Measurements from ENCODE around the gene CALHM5.

The CALHM5 gene

GRCh38 chr6:116472706-116473105 is 38.7 kb upstream of the CALHM5 start:
- Histone ChIP-seq H3K9ac (no peak overlapping the region), H3K36me3 (ENCODE audit: insufficient read depth) (no peaks in the 10 kb centered on the region), H3K4me2 (no peak overlapping the region), H3K4me1 (ENCODE audit: low read depth, poor library complexity, severe bottlenecking) (peaks cover 10% of the 10 kb centered on the region), H2AFZ (ENCODE audit: low read depth) (no peak overlapping the region), H4K20me1 (ENCODE audit: insufficient read depth) (no peaks in the 10 kb centered on the region), H3K27ac (no peak overlapping the region), H3K27me3 (ENCODE audit: insufficient read depth, low read depth) (no peaks in the 10 kb centered on the region), H3K4me3 (IDR thresholded peaks at IDR 0.05; ENCODE audit: insufficient read depth, low read depth, low read length) (no peak overlapping the region), H3K79me2 (ENCODE audit: insufficient read depth, low read depth) (no peaks in the 10 kb centered on the region)
- TF ChIP-seq CTCF (conservative IDR thresholded peaks at IDR 0.05; ENCODE audit: low read depth, low read length): no peak

- Histone ChIP-seq H3K27me3 (ENCODE audit: insufficient read depth, low read depth) (no peaks in the 10 kb centered on the region), H3K36me3 (ENCODE audit: insufficient read depth) (no peaks in the 10 kb centered on the region), H3K4me3 (IDR thresholded peaks at IDR 0.05; ENCODE audit: insufficient read depth, low read depth, low read length) (no peak overlapping the region), H3K4me2 (no peak overlapping the region), H3K27ac (no peak overlapping the region), H3K4me1 (ENCODE audit: low read depth, poor library complexity, severe bottlenecking) (peaks cover 10% of the 10 kb centered on the region), H3K79me2 (ENCODE audit: insufficient read depth, low read depth) (no peaks in the 10 kb centered on the region), H4K20me1 (ENCODE audit: insufficient read depth) (no peaks in the 10 kb centered on the region), H3K9ac (no peak overlapping the region), H2AFZ (ENCODE audit: low read depth) (no peak overlapping the region)
- no peak for TF ChIP-seq CTCF (conservative IDR thresholded peaks at IDR 0.05; ENCODE audit: low read depth, low read length)
These were observed 36.3 kb upstream of the CALHM5 start for GRCh38 chr6:116475141-116475540.

GRCh38 chr6:116476002-116476678 is 35.3 kb upstream of the CALHM5 start:
- no peak for TF ChIP-seq CTCF (conservative IDR thresholded peaks at IDR 0.05; ENCODE audit: low read depth, low read length)
- H3K4me2 ChIP-seq: no peak overlapping the region
- no peaks in the 10 kb centered on the region for H4K20me1 ChIP-seq (ENCODE audit: insufficient read depth)
- H3K27ac ChIP-seq: no peak overlapping the region
- no peak overlapping the region for H3K9ac ChIP-seq
- no peaks in the 10 kb centered on the region for H3K36me3 ChIP-seq (ENCODE audit: insufficient read depth)
- no peaks in the 10 kb centered on the region for H3K27me3 ChIP-seq (ENCODE audit: insufficient read depth, low read depth)
- H3K79me2 ChIP-seq (ENCODE audit: insufficient read depth, low read depth): no peaks in the 10 kb centered on the region
- no peak overlapping the region for H2AFZ ChIP-seq (ENCODE audit: low read depth)
- H3K4me3 ChIP-seq (IDR thresholded peaks at IDR 0.05; ENCODE audit: insufficient read depth, low read depth, low read length): no peak overlapping the region
- peaks cover 10% of the 10 kb centered on the region for H3K4me1 ChIP-seq (ENCODE audit: low read depth, poor library complexity, severe bottlenecking)

- Histone ChIP-seq H3K79me2 (ENCODE audit: insufficient read depth, low read depth) (no peaks in the 10 kb centered on the region), H3K36me3 (ENCODE audit: insufficient read depth) (no peaks in the 10 kb centered on the region), H3K4me1 (ENCODE audit: low read depth, poor library complexity, severe bottlenecking) (peaks cover 19% of the 10 kb centered on the region), H3K4me2 (peak overlapping the region; percentile 41; the same call in 1 of the 2 replicates), H2AFZ (ENCODE audit: low read depth) (no peak overlapping the region), H3K27ac (no peak overlapping the region; the same call in 1 of the 2 replicates), H3K9ac (no peak overlapping the region), H3K4me3 (IDR thresholded peaks at IDR 0.05; ENCODE audit: insufficient read depth, low read depth, low read length) (no peak overlapping the region), H4K20me1 (ENCODE audit: insufficient read depth) (no peaks in the 10 kb centered on the region), H3K27me3 (ENCODE audit: insufficient read depth, low read depth) (no peaks in the 10 kb centered on the region)
- TF ChIP-seq CTCF (conservative IDR thresholded peaks at IDR 0.05; ENCODE audit: low read depth, low read length): no peak
These were observed 28.7 kb upstream of the CALHM5 start for GRCh38 chr6:116482780-116483179.
